Nephron (organoid): ENCODE data around the gene GALNT8.

Experiments used
- H3K27ac Mint-ChIP-seq, 3 experiments: 2 replicates each; pipeline ENCODE4 v1.8.0; 2020; ENCODE audit warnings: mixed read lengths in 3 of 3, mild to moderate bottlenecking in 2 of 3, moderate library complexity in 1 of 3
- H3K27me3 Mint-ChIP-seq: 2 replicates; pipeline ENCODE4 v1.8.0; 2021; ENCODE audit warnings: low read depth, mild to moderate bottlenecking, moderate library complexity, mixed read lengths
- H3K36me3 Mint-ChIP-seq: 2 replicates; pipeline ENCODE4 v1.8.0; 2020; ENCODE audit warnings: low read depth, mixed read lengths
- H3K4me1 Mint-ChIP-seq: 2 replicates; pipeline ENCODE4 v1.8.0; 2020; ENCODE audit warnings: mixed read lengths
- H3K4me3 Mint-ChIP-seq, 3 experiments: 2 replicates each; pipeline ENCODE4 v1.8.0; 2020; ENCODE audit warnings: mild to moderate bottlenecking in 3 of 3, mixed read lengths in 3 of 3, moderate library complexity in 2 of 3
- H3K9me3 Mint-ChIP-seq: 2 replicates; pipeline ENCODE4 v1.8.0; 2020; ENCODE audit warnings: mixed read lengths
- TF ChIP-seq, protein P1 (sequence below), 3 experiments: fragments of 200-600 bp; sonication (generic); IDR thresholded peaks; one replicate each; pipeline ENCODE4 v1.5.0; 2021; ENCODE audit warnings: antibody characterized with exemption in 3 of 3; ENCODE audit not compliant: unreplicated experiment in 3 of 3

The GALNT8 gene

GRCh38 chr12:4807116-4807783, 87.0 kb downstream of the GALNT8 start:
- Mint-ChIP-seq H3K36me3 (peaks cover 18% of the 10 kb centered on the region), H3K27ac (no peak overlapping the region), H3K4me3 (no peak overlapping the region), H3K27me3 (peaks cover 86% of the 10 kb centered on the region), H3K9me3 (no peaks in the 10 kb centered on the region), H3K4me1 (peaks cover 13% of the 10 kb centered on the region)
- TF ChIP-seq, protein P1, sequence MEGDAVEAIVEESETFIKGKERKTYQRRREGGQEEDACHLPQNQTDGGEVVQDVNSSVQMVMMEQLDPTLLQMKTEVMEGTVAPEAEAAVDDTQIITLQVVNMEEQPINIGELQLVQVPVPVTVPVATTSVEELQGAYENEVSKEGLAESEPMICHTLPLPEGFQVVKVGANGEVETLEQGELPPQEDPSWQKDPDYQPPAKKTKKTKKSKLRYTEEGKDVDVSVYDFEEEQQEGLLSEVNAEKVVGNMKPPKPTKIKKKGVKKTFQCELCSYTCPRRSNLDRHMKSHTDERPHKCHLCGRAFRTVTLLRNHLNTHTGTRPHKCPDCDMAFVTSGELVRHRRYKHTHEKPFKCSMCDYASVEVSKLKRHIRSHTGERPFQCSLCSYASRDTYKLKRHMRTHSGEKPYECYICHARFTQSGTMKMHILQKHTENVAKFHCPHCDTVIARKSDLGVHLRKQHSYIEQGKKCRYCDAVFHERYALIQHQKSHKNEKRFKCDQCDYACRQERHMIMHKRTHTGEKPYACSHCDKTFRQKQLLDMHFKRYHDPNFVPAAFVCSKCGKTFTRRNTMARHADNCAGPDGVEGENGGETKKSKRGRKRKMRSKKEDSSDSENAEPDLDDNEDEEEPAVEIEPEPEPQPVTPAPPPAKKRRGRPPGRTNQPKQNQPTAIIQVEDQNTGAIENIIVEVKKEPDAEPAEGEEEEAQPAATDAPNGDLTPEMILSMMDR (IDR thresholded peaks at IDR 0.05; ENCODE audit: unreplicated experiment in 3 of 3): no peak

GRCh38 chr12:4807813-4808212, 87.6 kb downstream of the GALNT8 start:
- TF ChIP-seq, protein P1 (IDR thresholded peaks at IDR 0.05; ENCODE audit: unreplicated experiment in 3 of 3): no peak
- Mint-ChIP-seq H3K36me3 (peaks cover 18% of the 10 kb centered on the region), H3K9me3 (no peaks in the 10 kb centered on the region), H3K27me3 (peaks cover 88% of the 10 kb centered on the region), H3K4me1 (peaks cover 13% of the 10 kb centered on the region), H3K27ac (no peak overlapping the region), H3K4me3 (peak overlapping the region; percentile 51 to 71 (median 61))

DNA sequence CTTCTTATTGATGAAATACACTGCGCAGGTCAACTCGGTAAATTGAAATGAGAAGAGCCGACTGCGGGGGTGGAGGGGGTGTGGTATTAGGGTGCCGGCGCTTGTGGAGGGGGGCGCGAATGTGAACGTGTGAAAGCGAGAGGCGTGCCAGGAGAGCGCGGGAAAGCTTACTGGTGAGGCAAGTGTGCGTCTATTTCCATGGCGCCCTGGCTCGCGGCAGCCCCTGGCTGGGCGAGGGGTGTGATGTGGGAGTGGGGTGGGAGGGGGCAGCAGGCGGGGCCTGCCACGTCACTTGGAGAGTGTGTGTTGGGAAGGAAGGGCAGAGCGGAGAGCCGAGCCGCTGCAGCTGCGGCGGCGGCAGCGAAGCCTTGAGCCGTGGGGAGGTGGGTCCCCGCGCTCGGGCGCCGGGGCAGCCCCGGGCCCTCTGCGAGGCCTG, 88.8 kb downstream of the GALNT8 start:
- Mint-ChIP-seq H3K36me3 (peaks cover 14% of the 10 kb centered on the region), H3K9me3 (no peaks in the 10 kb centered on the region), H3K27me3 (peaks cover 91% of the 10 kb centered on the region), H3K4me1 (peaks cover 13% of the 10 kb centered on the region), H3K4me3 (peak overlapping the region; percentile 80 to 84 (median 81)), H3K27ac (no peak overlapping the region)
- TF ChIP-seq, protein P1 (IDR thresholded peaks at IDR 0.05; ENCODE audit: unreplicated experiment in 3 of 3): no peak

GRCh38 chr12:4809449-4810218, 89.4 kb downstream of the GALNT8 start:
- Mint-ChIP-seq H3K27ac (no peak overlapping the region), H3K4me1 (peaks cover 13% of the 10 kb centered on the region), H3K9me3 (no peaks in the 10 kb centered on the region), H3K36me3 (peaks cover 14% of the 10 kb centered on the region), H3K27me3 (peaks cover 91% of the 10 kb centered on the region), H3K4me3 (peak overlapping the region; percentile 72 to 86 (median 80))
- TF ChIP-seq, protein P1 (IDR thresholded peaks at IDR 0.05; ENCODE audit: unreplicated experiment in 3 of 3): no peak

DNA sequence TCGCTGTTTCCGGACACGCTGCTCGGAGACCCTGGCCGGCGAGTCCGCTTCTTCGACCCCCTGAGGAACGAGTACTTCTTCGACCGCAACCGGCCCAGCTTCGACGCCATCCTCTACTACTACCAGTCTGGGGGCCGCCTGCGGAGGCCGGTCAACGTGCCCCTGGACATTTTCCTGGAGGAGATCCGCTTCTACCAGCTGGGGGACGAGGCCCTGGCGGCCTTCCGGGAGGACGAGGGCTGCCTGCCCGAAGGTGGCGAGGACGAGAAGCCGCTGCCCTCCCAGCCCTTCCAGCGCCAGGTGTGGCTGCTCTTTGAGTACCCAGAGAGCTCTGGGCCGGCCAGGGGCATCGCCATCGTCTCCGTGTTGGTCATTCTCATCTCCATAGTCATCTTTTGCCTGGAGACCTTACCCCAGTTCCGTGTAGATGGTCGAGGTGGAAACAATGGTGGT, 90.0 kb downstream of the GALNT8 start:
- Mint-ChIP-seq H3K9me3 (no peaks in the 10 kb centered on the region), H3K4me1 (peaks cover 13% of the 10 kb centered on the region), H3K27me3 (peaks cover 91% of the 10 kb centered on the region), H3K4me3 (peak overlapping the region; percentile 72 to 86 (median 80)), H3K36me3 (peaks cover 10% of the 10 kb centered on the region), H3K27ac (no peak overlapping the region)
- TF ChIP-seq, protein P1 (IDR thresholded peaks at IDR 0.05; ENCODE audit: unreplicated experiment in 3 of 3): no peak
